HEK293 (cell line): ENCODE data around the gene ZNF593OS.

Experiments
- BCL11B ChIP-seq: fragments of 450-650 bp; formaldehyde crosslinking; IDR thresholded peaks from 2 replicates; pipeline ENCODE4 v1.5.1; 2016; ENCODE audit warnings: low read depth, missing biosample characterization, missing genetic modification characterization
- GLIS1 ChIP-seq: fragments of 450-650 bp; formaldehyde crosslinking; IDR thresholded peaks from 2 replicates; pipeline ENCODE4 v1.5.1; 2016; ENCODE audit warnings: missing biosample characterization, missing genetic modification characterization
- GLIS2 ChIP-seq: fragments of 450-650 bp; formaldehyde crosslinking; IDR thresholded peaks from 2 replicates; pipeline ENCODE4 v1.5.1; 2016; ENCODE audit warnings: missing biosample characterization, missing genetic modification characterization
- HOXA7 ChIP-seq: sonication (generic); formaldehyde crosslinking; IDR thresholded peaks from 2 replicates; pipeline ENCODE4 v1.8.1; 2022; ENCODE audit warnings: missing genetic modification reagents, borderline replicate concordance
- PRDM2 ChIP-seq: fragments of 450-650 bp; formaldehyde crosslinking; IDR thresholded peaks from 2 replicates; pipeline ENCODE4 v1.5.1; 2016; ENCODE audit warnings: missing biosample characterization, missing genetic modification characterization, borderline replicate concordance
- REST ChIP-seq: fragments of 450-650 bp; formaldehyde crosslinking; IDR thresholded peaks from 2 replicates; pipeline ENCODE4 v1.5.1; 2016; ENCODE audit warnings: missing biosample characterization, missing genetic modification characterization
- YY1 ChIP-seq: fragments of 450-650 bp; formaldehyde crosslinking; IDR thresholded peaks from 2 replicates; pipeline ENCODE4 v1.5.1; 2018; ENCODE audit warnings: missing biosample characterization, missing genetic modification characterization
- ZBTB20 ChIP-seq: fragments of 450-650 bp; formaldehyde crosslinking; IDR thresholded peaks from 2 replicates; pipeline ENCODE4 v1.5.1; 2016; ENCODE audit warnings: missing biosample characterization, missing genetic modification characterization
- ZBTB7A ChIP-seq: fragments of 450-650 bp; formaldehyde crosslinking; IDR thresholded peaks from 2 replicates; pipeline ENCODE4 v1.5.1; 2016; ENCODE audit warnings: low read depth, missing biosample characterization, missing genetic modification characterization
- ZEB2 ChIP-seq: fragments of 450-650 bp; formaldehyde crosslinking; IDR thresholded peaks from 2 replicates; pipeline ENCODE4 v1.5.1; 2016; ENCODE audit warnings: missing biosample characterization, missing genetic modification characterization
- ZIC2 ChIP-seq: fragments of 450-650 bp; formaldehyde crosslinking; IDR thresholded peaks from 2 replicates; pipeline ENCODE4 v1.5.1; 2016; ENCODE audit warnings: missing biosample characterization, missing genetic modification characterization
- ZNF10 ChIP-seq: fragments of 450-650 bp; formaldehyde crosslinking; IDR thresholded peaks from 2 replicates; pipeline ENCODE4 v1.5.1; 2017; ENCODE audit warnings: missing biosample characterization, missing genetic modification characterization
- ZNF112 ChIP-seq: fragments of 450-650 bp; formaldehyde crosslinking; IDR thresholded peaks from 2 replicates; pipeline ENCODE4 v1.5.0; 2017; ENCODE audit warnings: missing biosample characterization, missing genetic modification characterization
- ZNF121 ChIP-seq: fragments of 450-650 bp; formaldehyde crosslinking; IDR thresholded peaks from 2 replicates; pipeline ENCODE4 v1.5.1; 2016; ENCODE audit warnings: missing biosample characterization, missing genetic modification characterization
- ZNF214 ChIP-seq: fragments of 450-650 bp; formaldehyde crosslinking; IDR thresholded peaks from 2 replicates; pipeline ENCODE4 v1.5.1; 2017; ENCODE audit warnings: missing biosample characterization, mild to moderate bottlenecking, missing genetic modification characterization, borderline replicate concordance
- ZNF223 ChIP-seq: fragments of 450-650 bp; formaldehyde crosslinking; IDR thresholded peaks from 2 replicates; pipeline ENCODE4 v1.5.1; 2016; ENCODE audit warnings: missing biosample characterization, missing genetic modification characterization
- ZNF404 ChIP-seq: fragments of 450-650 bp; formaldehyde crosslinking; IDR thresholded peaks from 2 replicates; pipeline ENCODE4 v1.5.1; 2017; ENCODE audit warnings: missing biosample characterization, missing genetic modification characterization
- ZNF473 ChIP-seq: fragments of 450-650 bp; formaldehyde crosslinking; IDR thresholded peaks from 2 replicates; pipeline ENCODE4 v1.5.1; 2017; ENCODE audit warnings: missing biosample characterization, missing genetic modification characterization
- ZNF600 ChIP-seq: fragments of 450-650 bp; formaldehyde crosslinking; IDR thresholded peaks from 2 replicates; pipeline ENCODE4 v1.5.1; 2016; ENCODE audit warnings: missing biosample characterization, missing genetic modification characterization
- ZNF621 ChIP-seq: fragments of 450-650 bp; formaldehyde crosslinking; IDR thresholded peaks from 2 replicates; pipeline ENCODE4 v1.5.1; 2017; ENCODE audit warnings: missing biosample characterization, missing genetic modification characterization
- ZNF624 ChIP-seq: fragments of 450-650 bp; formaldehyde crosslinking; IDR thresholded peaks from 2 replicates; pipeline ENCODE4 v1.5.1; 2017; ENCODE audit warnings: missing biosample characterization, missing genetic modification characterization
- ZNF626 ChIP-seq: fragments of 450-650 bp; sonication (Bioruptor Pico); formaldehyde crosslinking; IDR thresholded peaks from 2 replicates; pipeline ENCODE4 v1.5.1; 2018; ENCODE audit warnings: missing biosample characterization, missing genetic modification characterization, inconsistent platforms
- ZNF639 ChIP-seq: fragments of 450-650 bp; formaldehyde crosslinking; IDR thresholded peaks from 2 replicates; pipeline ENCODE4 v1.5.1; 2016; ENCODE audit warnings: missing biosample characterization, missing genetic modification characterization
- ZNF704 ChIP-seq: fragments of 450-650 bp; formaldehyde crosslinking; IDR thresholded peaks from 2 replicates; pipeline ENCODE4 v1.5.1; 2016; ENCODE audit warnings: missing biosample characterization, missing genetic modification characterization
- ZNF747 ChIP-seq: fragments of 450-650 bp; formaldehyde crosslinking; IDR thresholded peaks from 2 replicates; pipeline ENCODE4 v1.5.1; 2016; ENCODE audit warnings: missing biosample characterization, missing genetic modification characterization
- ZSCAN5A ChIP-seq: fragments of 450-650 bp; formaldehyde crosslinking; IDR thresholded peaks from 2 replicates; pipeline ENCODE4 v1.5.1; 2016; ENCODE audit warnings: missing biosample characterization, missing genetic modification characterization

Gene ZNF593OS

GRCh38 chr1:26169669-26170471, 1.8 kb downstream of the ZNF593OS start, which contains the start of gene ZNF593 (continued):
- TF ChIP-seq HOXA7 (CRISPR knock-in tag) (no peak), REST (tag by site-specific recombination) (peak; percentile 21; the same call in 1 of the 2 replicates), ZNF121 (tag by site-specific recombination) (peak; percentile 49; the same call in 1 of the 2 replicates), YY1 (peak; percentile 53; the same call in 1 of the 2 replicates), ZNF704 (tag by site-specific recombination) (peak; percentile 67; the same call in 1 of the 2 replicates), ZBTB7A (peak; percentile 99), BCL11B (tag by site-specific recombination) (peak; percentile 96), GLIS1 (tag by site-specific recombination) (peak; percentile 97), ZNF621 (tag by site-specific recombination) (no peak), ZNF639 (peak; percentile 83), ZNF10 (tag by site-specific recombination) (no peak), ZIC2 (tag by site-specific recombination) (peak; percentile 83), ZBTB20 (peak; percentile 28; the same call in 1 of the 2 replicates), ZNF112 (tag by site-specific recombination) (no peak), ZNF624 (no peak), ZNF404 (tag by site-specific recombination) (no peak), ZNF223 (no peak), PRDM2 (tag by site-specific recombination) (peak; percentile 73; the same call in 1 of the 2 replicates), ZNF473 (no peak), ZNF747 (tag by site-specific recombination) (no peak), ZNF626 (tag by site-specific recombination) (no peak), ZNF600 (tag by site-specific recombination) (peak; percentile 86), ZSCAN5A (tag by site-specific recombination) (no peak), GLIS2 (tag by site-specific recombination) (peak; percentile 98), ZEB2 (peak; percentile 82), ZNF214 (no peak)
